Lower lobe of right lung (tissue), 2 donors: Measurements from ENCODE around the gene PHYHIPL. TPM values are rescaled to one million over a fixed set of nuclear protein-coding genes. Genes with fewer than 3 reads are reported as not detected.

Experiments used
- ATAC-seq, 2 donors: fragments of 200-7000 bp; cut with Tn5 transposase; one replicate each; pipeline ENCODE4 v1.9.1; 2020 to 2022; ENCODE audit warnings: mild to moderate bottlenecking in 2 of 2, moderate library complexity in 2 of 2
- DNase-seq: peaks from one replicate; pipeline ENCODE4 v3.0.0-alpha.2; 2020
- H3K27ac ChIP-seq: fragments of 200-600 bp; one replicate; pipeline ENCODE4 v1.8.0; 2022
- H3K27me3 ChIP-seq: fragments of 200-600 bp; one replicate; pipeline ENCODE4 v1.8.0; 2022; ENCODE audit warnings: low read depth
- H3K36me3 ChIP-seq: fragments of 200-600 bp; one replicate; pipeline ENCODE4 v1.8.0; 2022; ENCODE audit warnings: mild to moderate bottlenecking
- H3K4me1 ChIP-seq: fragments of 200-600 bp; one replicate; pipeline ENCODE4 v1.8.0; 2022
- H3K4me3 ChIP-seq: fragments of 200-600 bp; one replicate; pipeline ENCODE4 v1.8.0; 2022; ENCODE audit warnings: mild to moderate bottlenecking
- H3K9me3 ChIP-seq: fragments of 200-600 bp; one replicate; pipeline ENCODE4 v1.8.0; 2022
- intact Hi-C: fragments of 100-400 bp; cut with DNase I; formaldehyde crosslinking; loops from one replicate; pipeline ENCODE4 v1.11.0; 2022
- total RNA-seq: library from RNA; stranded (reverse); fragmentation: NEBNext Ultra II Directional; extraction: Animal tissue kit (Norgen Biotek cat#: 25700); gene quantifications from one replicate; pipeline ENCODE4 v1.2.1, GENCODE V29; 2021
- TF ChIP-seq, protein P1 (sequence below): fragments of 200-600 bp; IDR thresholded peaks from one replicate; pipeline ENCODE4 v1.8.0; 2022; ENCODE audit warnings: antibody characterized with exemption, mild to moderate bottlenecking
- donor health status: DM: no; HTN: yes; CAD: no; lungs with severe emphysema.

The PHYHIPL gene
- total RNA-seq, 1 donor from 2014 or later: not detected

GRCh38 chr10:59268460-59268859 lies 92.0 kb downstream of the PHYHIPL start:
- H3K27me3 ChIP-seq: no peaks in the 10 kb centered on the region
- H3K9me3 ChIP-seq: no peaks in the 10 kb centered on the region
- H3K4me3 ChIP-seq: no peak overlapping the region
- H3K4me1 ChIP-seq: no peaks in the 10 kb centered on the region
- DNase-seq (no peak), ATAC-seq (no peak)
- TF ChIP-seq, protein P1, sequence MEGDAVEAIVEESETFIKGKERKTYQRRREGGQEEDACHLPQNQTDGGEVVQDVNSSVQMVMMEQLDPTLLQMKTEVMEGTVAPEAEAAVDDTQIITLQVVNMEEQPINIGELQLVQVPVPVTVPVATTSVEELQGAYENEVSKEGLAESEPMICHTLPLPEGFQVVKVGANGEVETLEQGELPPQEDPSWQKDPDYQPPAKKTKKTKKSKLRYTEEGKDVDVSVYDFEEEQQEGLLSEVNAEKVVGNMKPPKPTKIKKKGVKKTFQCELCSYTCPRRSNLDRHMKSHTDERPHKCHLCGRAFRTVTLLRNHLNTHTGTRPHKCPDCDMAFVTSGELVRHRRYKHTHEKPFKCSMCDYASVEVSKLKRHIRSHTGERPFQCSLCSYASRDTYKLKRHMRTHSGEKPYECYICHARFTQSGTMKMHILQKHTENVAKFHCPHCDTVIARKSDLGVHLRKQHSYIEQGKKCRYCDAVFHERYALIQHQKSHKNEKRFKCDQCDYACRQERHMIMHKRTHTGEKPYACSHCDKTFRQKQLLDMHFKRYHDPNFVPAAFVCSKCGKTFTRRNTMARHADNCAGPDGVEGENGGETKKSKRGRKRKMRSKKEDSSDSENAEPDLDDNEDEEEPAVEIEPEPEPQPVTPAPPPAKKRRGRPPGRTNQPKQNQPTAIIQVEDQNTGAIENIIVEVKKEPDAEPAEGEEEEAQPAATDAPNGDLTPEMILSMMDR: no peak
- peaks cover 4% of the 10 kb centered on the region for H3K36me3 ChIP-seq
- H3K27ac ChIP-seq: no peak overlapping the region
- intact Hi-C loops: no loop called here

GRCh38 chr10:59269651-59270050 lies 93.2 kb downstream of the PHYHIPL start:
- intact Hi-C loops: no loop called here
- Histone ChIP-seq H3K27me3 (no peaks in the 10 kb centered on the region), H3K27ac (no peak overlapping the region), H3K36me3 (peaks cover 4% of the 10 kb centered on the region), H3K9me3 (no peaks in the 10 kb centered on the region), H3K4me1 (no peaks in the 10 kb centered on the region), H3K4me3 (no peak overlapping the region)
- TF ChIP-seq, protein P1: no peak
- ATAC-seq: no peak
- no peak for DNase-seq

DNA sequence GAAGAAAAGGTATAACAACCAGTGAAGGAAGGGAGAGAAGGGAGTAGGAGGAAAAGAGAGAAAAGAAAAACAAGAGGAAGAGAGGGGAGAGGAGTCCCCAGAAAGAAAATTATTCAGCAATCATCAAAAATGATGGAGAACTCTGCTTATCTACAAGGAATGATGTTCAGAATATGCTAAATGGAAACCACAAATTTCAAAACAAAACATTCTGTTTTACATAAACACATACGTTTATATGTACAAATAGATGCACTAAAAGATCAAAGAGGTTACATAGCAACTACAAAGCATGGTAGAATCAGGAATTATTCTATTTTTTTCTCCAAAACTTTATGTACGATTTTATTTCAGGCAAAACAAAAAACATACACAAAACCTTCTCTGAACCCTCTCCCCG lies 94.0 kb downstream of the PHYHIPL start:
- no peak for DNase-seq
- intact Hi-C loops: no loop called here
- no peak for ATAC-seq

GRCh38 chr10:59271160-59271559 lies 94.7 kb downstream of the PHYHIPL start:
- H3K4me1 ChIP-seq: no peaks in the 10 kb centered on the region
- peaks cover 4% of the 10 kb centered on the region for H3K36me3 ChIP-seq
- ATAC-seq (no peak), DNase-seq (no peak)
- intact Hi-C loops: no loop called here
- TF ChIP-seq, protein P1: no peak
- no peak overlapping the region for H3K27ac ChIP-seq
- no peaks in the 10 kb centered on the region for H3K27me3 ChIP-seq
- H3K9me3 ChIP-seq: no peaks in the 10 kb centered on the region
- H3K4me3 ChIP-seq: no peak overlapping the region

More for the DNA sequence above, 94.0 kb downstream of the PHYHIPL start:
- H3K27ac ChIP-seq: no peak overlapping the region
- no peaks in the 10 kb centered on the region for H3K27me3 ChIP-seq
- TF ChIP-seq, protein P1: no peak
- no peaks in the 10 kb centered on the region for H3K4me1 ChIP-seq
- H3K9me3 ChIP-seq: no peaks in the 10 kb centered on the region
- peaks cover 4% of the 10 kb centered on the region for H3K36me3 ChIP-seq
- H3K4me3 ChIP-seq: no peak overlapping the region

DNA sequence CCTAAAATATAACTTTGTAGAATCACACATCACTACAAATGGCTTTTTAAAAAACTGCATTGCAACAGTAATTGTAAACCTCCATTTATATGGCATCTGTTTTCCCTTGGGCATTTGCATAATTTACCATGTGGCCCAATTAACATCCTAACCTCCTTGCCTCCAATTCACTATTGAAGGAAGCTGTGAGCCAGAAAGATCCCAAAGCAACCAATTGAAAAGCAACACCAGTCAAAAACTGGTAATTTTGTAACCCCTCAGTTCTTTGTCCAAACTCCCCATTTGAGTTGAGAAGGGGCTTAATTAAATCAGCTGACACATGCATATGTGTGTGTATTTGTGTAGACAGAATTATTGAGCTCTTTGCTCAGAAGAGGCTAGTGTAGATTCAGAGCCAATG lies 95.6 kb downstream of the PHYHIPL start:
- Histone ChIP-seq H3K4me1 (no peaks in the 10 kb centered on the region), H3K9me3 (no peaks in the 10 kb centered on the region), H3K4me3 (no peak overlapping the region), H3K27ac (no peak overlapping the region), H3K27me3 (no peaks in the 10 kb centered on the region), H3K36me3 (peaks cover 4% of the 10 kb centered on the region)
- intact Hi-C loops: no loop called here
- ATAC-seq: no peak
- no peak for DNase-seq
- TF ChIP-seq, protein P1: no peak

DNA sequence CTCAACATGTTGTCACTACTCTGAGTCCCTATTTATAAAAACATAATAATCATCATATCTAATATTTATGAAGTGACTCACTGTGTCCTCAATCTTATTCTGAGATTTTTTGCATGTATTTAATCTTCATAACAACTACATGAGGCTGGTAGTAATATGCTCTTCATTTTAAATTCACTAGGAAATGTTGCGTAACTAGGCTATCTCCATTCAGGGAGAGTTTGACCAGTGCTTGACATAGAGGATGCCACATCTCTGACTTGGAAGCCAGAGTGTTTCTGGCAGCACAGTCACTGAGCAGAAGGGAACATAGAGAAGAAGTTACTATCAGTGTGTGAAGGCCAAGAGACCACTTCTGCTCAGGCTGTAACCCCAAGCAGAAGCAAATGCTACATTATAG lies 97.0 kb downstream of the PHYHIPL start:
- no peaks in the 10 kb centered on the region for H3K27me3 ChIP-seq
- no peaks in the 10 kb centered on the region for H3K4me1 ChIP-seq
- DNase-seq: no peak
- intact Hi-C loops: no loop called here
- no peaks in the 10 kb centered on the region for H3K9me3 ChIP-seq
- H3K27ac ChIP-seq: no peak overlapping the region
- peaks cover 2% of the 10 kb centered on the region for H3K36me3 ChIP-seq
- H3K4me3 ChIP-seq: no peak overlapping the region
- TF ChIP-seq, protein P1: no peak
- no peak for ATAC-seq
